Measurements from ENCODE around the gene TNXB. TPM values are rescaled to one million over a fixed set of nuclear protein-coding genes. Genes with fewer than 3 reads are reported as not detected.

Gene TNXB
- total and polyA plus RNA-seq, 9 of the 15 experiments (the other 6 are each of a cell fraction or from before 2014, with no cell fraction given), result 0.14 to 28.1 (median 12.4) TPM

DNA sequence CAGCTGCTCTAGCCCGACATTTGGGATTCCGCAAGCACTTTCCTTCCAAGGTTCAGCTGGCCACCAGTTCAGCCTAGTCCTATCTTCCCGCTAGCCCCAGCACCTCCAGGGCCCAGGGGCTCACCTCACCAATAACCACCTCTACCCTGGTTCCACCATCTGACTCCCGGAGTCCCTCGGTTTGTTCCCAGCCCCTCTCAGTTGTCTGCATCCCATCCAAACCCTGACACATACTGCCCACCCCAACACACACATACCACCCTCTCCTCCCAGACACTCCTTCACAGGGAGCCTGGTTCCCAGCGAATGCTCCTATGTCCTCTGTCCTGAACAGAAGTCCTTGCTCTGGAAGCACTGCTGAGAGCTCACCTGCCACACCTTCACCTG lies 418 bp downstream of the TNXB start (continued):
- TF ChIP-seq, protein P1, sequence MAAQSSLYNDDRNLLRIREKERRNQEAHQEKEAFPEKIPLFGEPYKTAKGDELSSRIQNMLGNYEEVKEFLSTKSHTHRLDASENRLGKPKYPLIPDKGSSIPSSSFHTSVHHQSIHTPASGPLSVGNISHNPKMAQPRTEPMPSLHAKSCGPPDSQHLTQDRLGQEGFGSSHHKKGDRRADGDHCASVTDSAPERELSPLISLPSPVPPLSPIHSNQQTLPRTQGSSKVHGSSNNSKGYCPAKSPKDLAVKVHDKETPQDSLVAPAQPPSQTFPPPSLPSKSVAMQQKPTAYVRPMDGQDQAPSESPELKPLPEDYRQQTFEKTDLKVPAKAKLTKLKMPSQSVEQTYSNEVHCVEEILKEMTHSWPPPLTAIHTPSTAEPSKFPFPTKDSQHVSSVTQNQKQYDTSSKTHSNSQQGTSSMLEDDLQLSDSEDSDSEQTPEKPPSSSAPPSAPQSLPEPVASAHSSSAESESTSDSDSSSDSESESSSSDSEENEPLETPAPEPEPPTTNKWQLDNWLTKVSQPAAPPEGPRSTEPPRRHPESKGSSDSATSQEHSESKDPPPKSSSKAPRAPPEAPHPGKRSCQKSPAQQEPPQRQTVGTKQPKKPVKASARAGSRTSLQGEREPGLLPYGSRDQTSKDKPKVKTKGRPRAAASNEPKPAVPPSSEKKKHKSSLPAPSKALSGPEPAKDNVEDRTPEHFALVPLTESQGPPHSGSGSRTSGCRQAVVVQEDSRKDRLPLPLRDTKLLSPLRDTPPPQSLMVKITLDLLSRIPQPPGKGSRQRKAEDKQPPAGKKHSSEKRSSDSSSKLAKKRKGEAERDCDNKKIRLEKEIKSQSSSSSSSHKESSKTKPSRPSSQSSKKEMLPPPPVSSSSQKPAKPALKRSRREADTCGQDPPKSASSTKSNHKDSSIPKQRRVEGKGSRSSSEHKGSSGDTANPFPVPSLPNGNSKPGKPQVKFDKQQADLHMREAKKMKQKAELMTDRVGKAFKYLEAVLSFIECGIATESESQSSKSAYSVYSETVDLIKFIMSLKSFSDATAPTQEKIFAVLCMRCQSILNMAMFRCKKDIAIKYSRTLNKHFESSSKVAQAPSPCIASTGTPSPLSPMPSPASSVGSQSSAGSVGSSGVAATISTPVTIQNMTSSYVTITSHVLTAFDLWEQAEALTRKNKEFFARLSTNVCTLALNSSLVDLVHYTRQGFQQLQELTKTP (IDR thresholded peaks at IDR 0.05; ENCODE audit: low read depth in 1 of 2, partially characterized antibody in 2 of 2), result no peak
- no peak for TF ChIP-seq SPI1 (IDR thresholded peaks at IDR 0.05; ENCODE audit: borderline replicate concordance, low read depth, low read length)
- no peak for TF ChIP-seq CBX5 (IDR thresholded peaks at IDR 0.05; ENCODE audit: borderline replicate concordance, low read depth)
- TF ChIP-seq FOXK1 (CRISPR knock-in tag; IDR thresholded peaks at IDR 0.05; ENCODE audit: borderline replicate concordance), result no peak

DNA sequence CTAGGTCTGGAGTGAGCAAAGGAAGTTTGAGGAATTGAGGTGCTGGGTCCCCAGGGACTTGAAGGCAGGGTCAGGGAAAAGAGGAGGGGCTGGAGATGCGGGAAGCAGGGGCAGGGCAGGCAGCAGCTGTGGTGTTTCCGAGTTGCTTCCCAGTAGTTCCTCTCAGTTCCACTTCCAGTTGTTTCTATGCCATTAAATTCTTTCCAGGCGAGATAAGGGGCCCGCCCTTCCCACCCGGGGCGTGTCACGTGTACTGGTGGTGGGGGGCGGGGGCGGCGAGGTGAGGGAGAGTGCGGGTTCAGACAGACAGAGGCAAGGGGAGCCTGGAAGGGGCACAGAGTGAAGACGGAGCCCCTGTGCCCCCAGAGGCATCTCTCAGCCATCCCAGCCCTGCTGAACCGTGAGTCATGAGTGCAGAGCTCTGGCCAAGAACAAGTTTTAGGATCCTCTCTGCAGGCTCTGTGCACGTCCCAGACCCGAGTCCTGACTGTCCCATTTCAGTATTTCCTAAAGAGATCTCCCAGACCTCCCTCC lies 977 bp downstream of the TNXB start:
- Histone ChIP-seq H3K27me3 (ENCODE audit: control insufficient read depth in 2 of 2, insufficient read depth in 2 of 2, low read length in 2 of 2) (peaks cover 0 to 26% of the 10 kb centered on the region in 2 experiments; a peak in 2 of 5 replicates), H3K9me1 (ENCODE audit: control insufficient read depth, insufficient read depth, low read length) (no peaks in the 10 kb centered on the region), H2AFZ (ENCODE audit: low read depth, low read length) (peak overlapping the region; percentile 54; the same call in 1 of the 2 replicates), H4K20me1 (replicated peaks; ENCODE audit: control insufficient read depth, insufficient read depth, low read length) (no peaks in the 10 kb centered on the region), H3K79me2 (ENCODE audit: control insufficient read depth, insufficient read depth, low read length) (no peaks in the 10 kb centered on the region), H3K4me1 (replicated peaks in 1 of 2; ENCODE audit: control insufficient read depth in 2 of 2, insufficient read depth in 2 of 2, low read length in 2 of 2) (peaks cover 29 to 38% of the 10 kb centered on the region in 2 experiments), H3K9me3 (replicated peaks; ENCODE audit: control insufficient read depth, insufficient read depth, low read depth, low read length) (no peaks in the 10 kb centered on the region), H3K4me3 (no peak overlapping the region), H3K4me2 (ENCODE audit: insufficient read depth, low read length) (peak overlapping the region; percentile 60), H3K36me3 (ENCODE audit: control insufficient read depth, insufficient read depth, low read length) (no peaks in the 10 kb centered on the region), H3K9ac (ENCODE audit: insufficient read depth in 1 of 2, low read depth in 2 of 2, low read length in 2 of 2) (peak overlapping the region; percentile 25 to 85; a peak in 2 of 4 replicates), H3K27ac (ENCODE audit: extremely low read depth, low read depth, low read length) (no peak overlapping the region)
- DNase-seq (ENCODE audit: extremely low read depth in 1 of 4, low spot score in 3 of 4) (peak; percentile 66 to 75 (median 71)), ATAC-seq (peak; percentile 52), FAIRE-seq (peak; percentile 76)
- no TSS peak for BruUV-seq (replicated peaks)
- ChIA-PET CTCF (ENCODE audit: low intra/inter-chr PET ratio) (no interaction called here), POLR2A (interaction anchor here (0.6 to 4.9 kb wide), 11 partner anchors 9 to 505 kb away, joined by 3 to 38 read pairs (median 4); partner anchors contain the start of gene ATF6B)
- in situ Hi-C loops (cut with MboI) (no loop called here), intact Hi-C loops (cut with micrococcal nuclease) (no loop called here)
- 1% methylated on average over 7 of the region's 15 CpGs for WGBS (ENCODE audit: insufficient coverage, low coverage, missing lambda C conversion rate)
- TF ChIP-seq, protein P2, sequence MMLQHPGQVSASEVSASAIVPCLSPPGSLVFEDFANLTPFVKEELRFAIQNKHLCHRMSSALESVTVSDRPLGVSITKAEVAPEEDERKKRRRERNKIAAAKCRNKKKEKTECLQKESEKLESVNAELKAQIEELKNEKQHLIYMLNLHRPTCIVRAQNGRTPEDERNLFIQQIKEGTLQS (IDR thresholded peaks at IDR 0.05), result no peak
- TF ChIP-seq, protein P2 (CRISPR knock-in tag; conservative IDR thresholded peaks at IDR 0.05), result no peak
- no peak for TF ChIP-seq ZKSCAN8 (CRISPR knock-in tag; IDR thresholded peaks at IDR 0.05)
- TF ChIP-seq PTTG1 (tag; IDR thresholded peaks at IDR 0.05; ENCODE audit: low read depth), result no peak
- no peak for TF ChIP-seq TARDBP (IDR thresholded peaks at IDR 0.05)
- TF ChIP-seq PML (IDR thresholded peaks at IDR 0.05; ENCODE audit: low read length), result no peak
- no peak for TF ChIP-seq ZNF212 (CRISPR knock-in tag; IDR thresholded peaks at IDR 0.05)
- TF ChIP-seq ZKSCAN1 (IDR thresholded peaks at IDR 0.05; ENCODE audit: low read depth, low read length), result no peak
- TF ChIP-seq, protein P3, sequence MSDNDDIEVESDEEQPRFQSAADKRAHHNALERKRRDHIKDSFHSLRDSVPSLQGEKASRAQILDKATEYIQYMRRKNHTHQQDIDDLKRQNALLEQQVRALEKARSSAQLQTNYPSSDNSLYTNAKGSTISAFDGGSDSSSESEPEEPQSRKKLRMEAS (CRISPR knock-in tag; IDR thresholded peaks at IDR 0.05), result no peak
- TF ChIP-seq GATAD2B (IDR thresholded peaks at IDR 0.05; ENCODE audit: borderline replicate concordance), result no peak
- no peak for TF ChIP-seq ZNF316 (IDR thresholded peaks at IDR 0.05)
- TF ChIP-seq TAL1 (IDR thresholded peaks at IDR 0.05), result no peak

Measured in K562 (cell line).